WTC11 (cell line): ENCODE measurements around the gene ORAI1. TPM values are rescaled to one million over a fixed set of nuclear protein-coding genes. Genes with fewer than 3 reads are reported as not detected.

Experiments
- ATAC-seq: fragments of 200-7000 bp; cut with Tn5 transposase; 2 replicates; pipeline ENCODE4 v1.10.0; 2021; ENCODE audit warnings: mild to moderate bottlenecking, moderate library complexity
- CTCF ChIA-PET: fragments of 300-600 bp; sonication (Branson Sonifier 250); formaldehyde crosslinking; loops from one replicate; lab custom pipeline; 2021; ENCODE audit warnings: antibody characterized with exemption; lab: Charles Lee
- POLR2A ChIA-PET: fragments of 350-600 bp; sonication (Branson Sonifier 250); formaldehyde crosslinking; loops from one replicate; lab custom pipeline; 2021; ENCODE audit warnings: antibody characterized with exemption; lab: Charles Lee
- DNase-seq: peaks from one replicate; pipeline ENCODE4 v3.0.0; 2021; ENCODE audit warnings: low spot score
- H3K27ac Mint-ChIP-seq: 2 replicates; pipeline ENCODE4 v1.8.0; 2021; ENCODE audit warnings: mixed read lengths
- H3K27me3 Mint-ChIP-seq: 2 replicates; pipeline ENCODE4 v1.8.0; 2021; ENCODE audit warnings: low read depth, mild to moderate bottlenecking, moderate library complexity, mixed read lengths
- H3K36me3 Mint-ChIP-seq: 2 replicates; pipeline ENCODE4 v1.8.0; 2021; ENCODE audit warnings: mixed read lengths
- H3K4me1 Mint-ChIP-seq: 2 replicates; pipeline ENCODE4 v1.8.0; 2022; ENCODE audit warnings: mixed read lengths
- H3K4me3 Mint-ChIP-seq: 2 replicates; pipeline ENCODE4 v1.8.0; 2021; ENCODE audit warnings: mild to moderate bottlenecking, moderate library complexity, mixed read lengths
- H3K9me3 Mint-ChIP-seq: 2 replicates; pipeline ENCODE4 v1.8.0; 2021; ENCODE audit warnings: mixed read lengths
- AR ChIP-seq: fragments of 250-450 bp; sonication (Bioruptor Pico); IDR thresholded peaks from 2 replicates; pipeline ENCODE4 v1.9.0; 2021; ENCODE audit warnings: mild to moderate bottlenecking
- ARID4B ChIP-seq: sonication (generic); formaldehyde crosslinking; IDR thresholded peaks from 2 replicates; pipeline ENCODE4 v1.8.0; 2023; ENCODE audit warnings: missing genetic modification reagents, mild to moderate bottlenecking, borderline replicate concordance
- GRHL2 ChIP-seq: fragments of 250-450 bp; sonication (Bioruptor Pico); IDR thresholded peaks from 2 replicates; pipeline ENCODE4 v1.8.0; 2022; ENCODE audit warnings: mild to moderate bottlenecking, moderate library complexity; ENCODE audit not compliant: insufficient replicate concordance, severe bottlenecking
- IRF2 ChIP-seq: sonication (generic); formaldehyde crosslinking; IDR thresholded peaks from 2 replicates; pipeline ENCODE4 v1.8.0; 2022; ENCODE audit warnings: low read depth, missing genetic modification reagents, borderline replicate concordance
- NFYB ChIP-seq: sonication (generic); formaldehyde crosslinking; conservative IDR thresholded peaks from 2 replicates; pipeline ENCODE4 v1.8.0; 2022; ENCODE audit warnings: low read depth, missing genetic modification reagents
- RORB ChIP-seq: fragments of 250-450 bp; sonication (Bioruptor Pico); IDR thresholded peaks from 2 replicates; pipeline ENCODE4 v1.9.0; 2021; ENCODE audit warnings: mild to moderate bottlenecking
- SMAD4 ChIP-seq: sonication (generic); formaldehyde crosslinking; IDR thresholded peaks from 2 replicates; pipeline ENCODE4 v1.8.0; 2022; ENCODE audit warnings: mild to moderate bottlenecking, missing genetic modification reagents
- SOX15 ChIP-seq: fragments of 250-450 bp; sonication (Bioruptor Pico); IDR thresholded peaks from 2 replicates; pipeline ENCODE4 v1.9.0; 2021; ENCODE audit warnings: mild to moderate bottlenecking
- SP1 ChIP-seq: sonication (generic); formaldehyde crosslinking; conservative IDR thresholded peaks from 2 replicates; pipeline ENCODE4 v1.8.1; 2022; ENCODE audit warnings: missing genetic modification reagents
- ZBTB43 ChIP-seq: sonication (generic); formaldehyde crosslinking; IDR thresholded peaks from 2 replicates; pipeline ENCODE4 v1.8.1; 2023; ENCODE audit warnings: mild to moderate bottlenecking, missing genetic modification reagents
- total RNA-seq: library from RNA; stranded (reverse); gene quantifications from 3 replicates; pipeline ENCODE4 v1.2.3, GENCODE V29; 2021
- TF ChIP-seq, protein P1 (sequence below): sonication (generic); formaldehyde crosslinking; IDR thresholded peaks from 2 replicates; pipeline ENCODE4 v1.8.0; 2022; ENCODE audit warnings: mild to moderate bottlenecking, missing genetic modification reagents
- TF ChIP-seq, protein P2 (sequence below): sonication (generic); formaldehyde crosslinking; IDR thresholded peaks from 2 replicates; pipeline ENCODE4 v1.8.1; 2023; ENCODE audit warnings: mild to moderate bottlenecking, moderate library complexity, missing genetic modification reagents
- TF ChIP-seq, protein P3 (sequence below): fragments of 250-450 bp; sonication (Bioruptor Pico); IDR thresholded peaks from 2 replicates; pipeline ENCODE4 v1.9.0; 2021; ENCODE audit warnings: mild to moderate bottlenecking
- TF ChIP-seq, protein P4 (sequence below): sonication (generic); formaldehyde crosslinking; IDR thresholded peaks from 2 replicates; pipeline ENCODE4 v1.8.1; 2022; ENCODE audit warnings: missing genetic modification reagents, borderline replicate concordance
- TF ChIP-seq, protein P5 (sequence below): sonication (generic); formaldehyde crosslinking; IDR thresholded peaks from 2 replicates; pipeline ENCODE4 v1.8.0; 2023; ENCODE audit warnings: mild to moderate bottlenecking, missing genetic modification reagents
- TF ChIP-seq, protein P6 (sequence below): sonication (generic); formaldehyde crosslinking; IDR thresholded peaks from 2 replicates; pipeline ENCODE4 v1.8.1; 2022; ENCODE audit warnings: low read depth, mild to moderate bottlenecking, moderate library complexity, missing genetic modification reagents, borderline replicate concordance

Gene ORAI1
- total RNA-seq, 1 experiment from 2014 or later: 27.7 TPM

DNA sequence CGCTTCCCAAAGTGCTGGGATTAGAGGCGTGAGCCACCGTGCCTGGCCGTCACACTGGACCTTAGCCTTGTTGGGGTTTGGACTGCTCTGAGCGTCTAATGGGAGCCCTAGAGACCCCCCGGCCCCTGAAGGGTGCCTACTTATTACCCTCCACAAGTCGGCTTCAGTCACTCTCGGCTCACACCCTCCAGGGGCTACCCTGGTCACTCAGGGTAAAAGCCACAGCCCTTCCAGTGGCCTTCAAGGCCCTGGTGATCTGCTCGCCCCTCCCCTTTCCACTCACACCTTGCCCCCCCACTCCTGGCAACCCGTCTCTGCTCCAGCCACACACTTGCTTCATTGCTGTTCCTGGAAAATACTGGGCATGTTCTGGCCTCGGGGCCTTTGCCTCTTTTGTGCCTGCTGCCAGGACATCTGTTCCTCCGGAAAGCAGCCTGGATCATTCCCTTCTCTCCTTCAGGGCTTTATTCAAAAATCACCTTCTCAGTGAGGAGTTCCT is 46.7 kb downstream of the ORAI1 start (continued):
- TF ChIP-seq, protein P1, sequence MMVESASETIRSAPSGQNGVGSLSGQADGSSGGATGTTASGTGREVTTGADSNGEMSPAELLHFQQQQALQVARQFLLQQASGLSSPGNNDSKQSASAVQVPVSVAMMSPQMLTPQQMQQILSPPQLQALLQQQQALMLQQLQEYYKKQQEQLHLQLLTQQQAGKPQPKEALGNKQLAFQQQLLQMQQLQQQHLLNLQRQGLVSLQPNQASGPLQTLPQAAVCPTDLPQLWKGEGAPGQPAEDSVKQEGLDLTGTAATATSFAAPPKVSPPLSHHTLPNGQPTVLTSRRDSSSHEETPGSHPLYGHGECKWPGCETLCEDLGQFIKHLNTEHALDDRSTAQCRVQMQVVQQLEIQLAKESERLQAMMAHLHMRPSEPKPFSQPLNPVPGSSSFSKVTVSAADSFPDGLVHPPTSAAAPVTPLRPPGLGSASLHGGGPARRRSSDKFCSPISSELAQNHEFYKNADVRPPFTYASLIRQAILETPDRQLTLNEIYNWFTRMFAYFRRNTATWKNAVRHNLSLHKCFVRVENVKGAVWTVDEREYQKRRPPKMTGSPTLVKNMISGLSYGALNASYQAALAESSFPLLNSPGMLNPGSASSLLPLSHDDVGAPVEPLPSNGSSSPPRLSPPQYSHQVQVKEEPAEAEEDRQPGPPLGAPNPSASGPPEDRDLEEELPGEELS (CRISPR knock-in tag): no peak

DNA sequence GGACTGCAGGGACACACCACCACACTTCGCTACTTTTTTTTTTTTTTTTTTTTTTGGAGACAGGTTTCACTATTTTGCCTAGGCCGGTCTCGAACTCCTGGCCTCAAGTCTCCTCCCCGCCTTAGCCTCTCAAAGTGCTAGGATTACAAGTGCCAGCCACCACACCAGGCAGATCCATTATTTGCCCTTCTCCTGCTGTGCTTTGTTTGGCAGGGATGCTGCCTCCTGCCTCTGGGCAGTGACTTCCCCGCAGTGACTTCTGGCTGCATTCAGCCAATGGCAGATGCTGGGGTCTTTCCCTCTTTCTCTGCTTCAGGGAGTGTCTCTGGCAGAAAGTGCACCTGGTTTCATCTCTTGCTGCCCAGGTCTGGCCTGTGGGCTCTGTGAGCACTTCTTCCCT is 49.9 kb downstream of the ORAI1 start:
- POLR2A ChIA-PET: no interaction called here
- H3K4me3 Mint-ChIP-seq: no peak overlapping the region
- DNase-seq (no peak), ATAC-seq (no peak)
- H3K4me1 Mint-ChIP-seq: peaks cover 34% of the 10 kb centered on the region
- no peak overlapping the region for H3K27ac Mint-ChIP-seq
- H3K36me3 Mint-ChIP-seq: no peaks in the 10 kb centered on the region
- H3K27me3 Mint-ChIP-seq: no peaks in the 10 kb centered on the region
- CTCF ChIA-PET: interaction anchor here (0.7 kb wide), 1 partner anchor 96 kb away, joined by 3 read pairs; no protein-coding TSS in a partner anchor
- H3K9me3 Mint-ChIP-seq: no peaks in the 10 kb centered on the region
- TF ChIP-seq SMAD4: no peak
- no peak for TF ChIP-seq IRF2
- TF ChIP-seq, protein P2, sequence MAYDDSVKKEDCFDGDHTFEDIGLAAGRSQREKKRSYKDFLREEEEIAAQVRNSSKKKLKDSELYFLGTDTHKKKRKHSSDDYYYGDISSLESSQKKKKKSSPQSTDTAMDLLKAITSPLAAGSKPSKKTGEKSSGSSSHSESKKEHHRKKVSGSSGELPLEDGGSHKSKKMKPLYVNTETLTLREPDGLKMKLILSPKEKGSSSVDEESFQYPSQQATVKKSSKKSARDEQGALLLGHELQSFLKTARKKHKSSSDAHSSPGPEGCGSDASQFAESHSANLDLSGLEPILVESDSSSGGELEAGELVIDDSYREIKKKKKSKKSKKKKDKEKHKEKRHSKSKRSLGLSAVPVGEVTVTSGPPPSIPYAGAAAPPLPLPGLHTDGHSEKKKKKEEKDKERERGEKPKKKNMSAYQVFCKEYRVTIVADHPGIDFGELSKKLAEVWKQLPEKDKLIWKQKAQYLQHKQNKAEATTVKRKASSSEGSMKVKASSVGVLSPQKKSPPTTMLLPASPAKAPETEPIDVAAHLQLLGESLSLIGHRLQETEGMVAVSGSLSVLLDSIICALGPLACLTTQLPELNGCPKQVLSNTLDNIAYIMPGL (CRISPR knock-in tag): no peak
- TF ChIP-seq, protein P3, sequence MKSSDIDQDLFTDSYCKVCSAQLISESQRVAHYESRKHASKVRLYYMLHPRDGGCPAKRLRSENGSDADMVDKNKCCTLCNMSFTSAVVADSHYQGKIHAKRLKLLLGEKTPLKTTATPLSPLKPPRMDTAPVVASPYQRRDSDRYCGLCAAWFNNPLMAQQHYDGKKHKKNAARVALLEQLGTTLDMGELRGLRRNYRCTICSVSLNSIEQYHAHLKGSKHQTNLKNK (CRISPR knock-in tag): no peak
- TF ChIP-seq SOX15 (CRISPR knock-in tag): no peak
- TF ChIP-seq, protein P4, sequence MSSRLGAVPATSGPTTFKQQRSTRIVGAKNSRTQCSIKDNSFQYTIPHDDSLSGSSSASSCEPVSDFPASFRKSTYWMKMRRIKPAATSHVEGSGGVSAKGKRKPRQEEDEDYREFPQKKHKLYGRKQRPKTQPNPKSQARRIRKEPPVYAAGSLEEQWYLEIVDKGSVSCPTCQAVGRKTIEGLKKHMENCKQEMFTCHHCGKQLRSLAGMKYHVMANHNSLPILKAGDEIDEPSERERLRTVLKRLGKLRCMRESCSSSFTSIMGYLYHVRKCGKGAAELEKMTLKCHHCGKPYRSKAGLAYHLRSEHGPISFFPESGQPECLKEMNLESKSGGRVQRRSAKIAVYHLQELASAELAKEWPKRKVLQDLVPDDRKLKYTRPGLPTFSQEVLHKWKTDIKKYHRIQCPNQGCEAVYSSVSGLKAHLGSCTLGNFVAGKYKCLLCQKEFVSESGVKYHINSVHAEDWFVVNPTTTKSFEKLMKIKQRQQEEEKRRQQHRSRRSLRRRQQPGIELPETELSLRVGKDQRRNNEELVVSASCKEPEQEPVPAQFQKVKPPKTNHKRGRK (CRISPR knock-in tag): no peak
- TF ChIP-seq AR (CRISPR knock-in tag): no peak
- no peak for TF ChIP-seq NFYB (CRISPR knock-in tag)
- TF ChIP-seq ARID4B (CRISPR knock-in tag): no peak
- TF ChIP-seq, protein P5, sequence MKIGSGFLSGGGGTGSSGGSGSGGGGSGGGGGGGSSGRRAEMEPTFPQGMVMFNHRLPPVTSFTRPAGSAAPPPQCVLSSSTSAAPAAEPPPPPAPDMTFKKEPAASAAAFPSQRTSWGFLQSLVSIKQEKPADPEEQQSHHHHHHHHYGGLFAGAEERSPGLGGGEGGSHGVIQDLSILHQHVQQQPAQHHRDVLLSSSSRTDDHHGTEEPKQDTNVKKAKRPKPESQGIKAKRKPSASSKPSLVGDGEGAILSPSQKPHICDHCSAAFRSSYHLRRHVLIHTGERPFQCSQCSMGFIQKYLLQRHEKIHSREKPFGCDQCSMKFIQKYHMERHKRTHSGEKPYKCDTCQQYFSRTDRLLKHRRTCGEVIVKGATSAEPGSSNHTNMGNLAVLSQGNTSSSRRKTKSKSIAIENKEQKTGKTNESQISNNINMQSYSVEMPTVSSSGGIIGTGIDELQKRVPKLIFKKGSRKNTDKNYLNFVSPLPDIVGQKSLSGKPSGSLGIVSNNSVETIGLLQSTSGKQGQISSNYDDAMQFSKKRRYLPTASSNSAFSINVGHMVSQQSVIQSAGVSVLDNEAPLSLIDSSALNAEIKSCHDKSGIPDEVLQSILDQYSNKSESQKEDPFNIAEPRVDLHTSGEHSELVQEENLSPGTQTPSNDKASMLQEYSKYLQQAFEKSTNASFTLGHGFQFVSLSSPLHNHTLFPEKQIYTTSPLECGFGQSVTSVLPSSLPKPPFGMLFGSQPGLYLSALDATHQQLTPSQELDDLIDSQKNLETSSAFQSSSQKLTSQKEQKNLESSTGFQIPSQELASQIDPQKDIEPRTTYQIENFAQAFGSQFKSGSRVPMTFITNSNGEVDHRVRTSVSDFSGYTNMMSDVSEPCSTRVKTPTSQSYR: no peak
- no peak for TF ChIP-seq RORB (CRISPR knock-in tag)
- TF ChIP-seq, protein P6, sequence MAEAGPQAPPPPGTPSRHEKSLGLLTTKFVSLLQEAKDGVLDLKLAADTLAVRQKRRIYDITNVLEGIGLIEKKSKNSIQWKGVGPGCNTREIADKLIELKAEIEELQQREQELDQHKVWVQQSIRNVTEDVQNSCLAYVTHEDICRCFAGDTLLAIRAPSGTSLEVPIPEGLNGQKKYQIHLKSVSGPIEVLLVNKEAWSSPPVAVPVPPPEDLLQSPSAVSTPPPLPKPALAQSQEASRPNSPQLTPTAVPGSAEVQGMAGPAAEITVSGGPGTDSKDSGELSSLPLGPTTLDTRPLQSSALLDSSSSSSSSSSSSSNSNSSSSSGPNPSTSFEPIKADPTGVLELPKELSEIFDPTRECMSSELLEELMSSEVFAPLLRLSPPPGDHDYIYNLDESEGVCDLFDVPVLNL (CRISPR knock-in tag): no peak
- no peak for TF ChIP-seq GRHL2
- TF ChIP-seq ZBTB43 (CRISPR knock-in tag): no peak
- no peak for TF ChIP-seq SP1 (CRISPR knock-in tag)
